NCI-H510A (cell line): ENCODE data around the gene MTRF1.
"Not testable (repeated sequence)": the region's sequence is repeated elsewhere in the genome, so short reads cannot be mapped to it uniquely, and the experiment has no call there.

ENCODE experiments used
- DNase-seq: peaks from one replicate; lab custom pipeline; 2025; lab: John Stamatoyannopoulos, UW

The MTRF1 gene

GRCh38 chr13:41177616-41178015 is 85.8 kb downstream of the MTRF1 start:
- DNase-seq, result no peak

GRCh38 chr13:41175576-41175975 is 87.8 kb downstream of the MTRF1 start:
- not testable (repeated sequence) for DNase-seq
